ENCODE results near the gene SNIP1.
"Not testable (repeated sequence)": the region's sequence is repeated elsewhere in the genome, so short reads cannot be mapped to it uniquely, and the experiment has no call there.

SNIP1 gene, protein sequence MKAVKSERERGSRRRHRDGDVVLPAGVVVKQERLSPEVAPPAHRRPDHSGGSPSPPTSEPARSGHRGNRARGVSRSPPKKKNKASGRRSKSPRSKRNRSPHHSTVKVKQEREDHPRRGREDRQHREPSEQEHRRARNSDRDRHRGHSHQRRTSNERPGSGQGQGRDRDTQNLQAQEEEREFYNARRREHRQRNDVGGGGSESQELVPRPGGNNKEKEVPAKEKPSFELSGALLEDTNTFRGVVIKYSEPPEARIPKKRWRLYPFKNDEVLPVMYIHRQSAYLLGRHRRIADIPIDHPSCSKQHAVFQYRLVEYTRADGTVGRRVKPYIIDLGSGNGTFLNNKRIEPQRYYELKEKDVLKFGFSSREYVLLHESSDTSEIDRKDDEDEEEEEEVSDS
- 58.7 to 59.2 reads per million in 2 experiments for total RNA-seq

DNA sequence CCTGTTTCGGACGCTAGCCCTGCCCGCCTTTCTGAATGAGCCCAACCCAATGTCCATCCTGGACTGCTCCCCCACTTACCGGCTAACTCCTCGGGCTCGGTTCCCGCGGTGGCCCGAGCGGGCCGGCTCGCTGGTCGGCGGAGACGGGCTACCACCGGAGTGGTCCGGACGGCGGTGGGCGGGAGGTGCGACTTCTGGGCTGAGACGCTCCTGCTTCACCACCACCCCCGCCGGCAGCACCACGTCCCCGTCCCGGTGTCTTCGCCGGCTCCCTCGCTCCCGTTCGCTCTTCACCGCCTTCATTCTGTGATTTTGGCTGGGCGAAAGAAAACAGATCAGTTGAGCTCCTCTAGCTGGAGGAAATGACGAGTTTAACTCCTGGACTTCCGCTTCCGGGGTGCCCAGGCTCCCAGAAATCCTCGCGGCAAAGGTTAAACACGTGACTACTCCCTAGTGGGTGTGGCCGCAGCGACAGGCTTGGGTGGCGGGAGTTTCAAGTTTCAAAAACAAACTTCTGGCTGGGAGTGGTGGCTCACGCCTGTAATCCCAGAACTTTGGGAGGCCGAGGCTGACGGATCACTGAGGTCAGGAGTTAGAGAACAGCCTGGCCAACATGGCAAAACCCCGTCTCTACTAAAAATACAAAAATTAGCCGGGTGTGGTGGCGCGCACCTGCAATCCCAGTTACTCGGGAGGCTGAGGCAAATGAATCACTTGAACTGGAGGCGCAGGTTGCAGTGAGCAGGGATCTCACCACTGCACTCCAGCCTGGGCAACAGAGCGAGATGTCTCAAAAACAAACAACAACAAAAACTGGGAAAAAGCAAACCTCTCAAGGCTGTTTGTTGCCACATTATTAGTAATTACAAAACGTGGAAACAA is at the start of gene SNIP1:
Gene SNIP1, minus strand, starts transcription at position 367 of the 882 bp plus-strand sequence. Its CDS starts 64 bp downstream, at position 303.
- peak; percentile 88 for DNase-seq (ENCODE audit: low read depth)

DNA sequence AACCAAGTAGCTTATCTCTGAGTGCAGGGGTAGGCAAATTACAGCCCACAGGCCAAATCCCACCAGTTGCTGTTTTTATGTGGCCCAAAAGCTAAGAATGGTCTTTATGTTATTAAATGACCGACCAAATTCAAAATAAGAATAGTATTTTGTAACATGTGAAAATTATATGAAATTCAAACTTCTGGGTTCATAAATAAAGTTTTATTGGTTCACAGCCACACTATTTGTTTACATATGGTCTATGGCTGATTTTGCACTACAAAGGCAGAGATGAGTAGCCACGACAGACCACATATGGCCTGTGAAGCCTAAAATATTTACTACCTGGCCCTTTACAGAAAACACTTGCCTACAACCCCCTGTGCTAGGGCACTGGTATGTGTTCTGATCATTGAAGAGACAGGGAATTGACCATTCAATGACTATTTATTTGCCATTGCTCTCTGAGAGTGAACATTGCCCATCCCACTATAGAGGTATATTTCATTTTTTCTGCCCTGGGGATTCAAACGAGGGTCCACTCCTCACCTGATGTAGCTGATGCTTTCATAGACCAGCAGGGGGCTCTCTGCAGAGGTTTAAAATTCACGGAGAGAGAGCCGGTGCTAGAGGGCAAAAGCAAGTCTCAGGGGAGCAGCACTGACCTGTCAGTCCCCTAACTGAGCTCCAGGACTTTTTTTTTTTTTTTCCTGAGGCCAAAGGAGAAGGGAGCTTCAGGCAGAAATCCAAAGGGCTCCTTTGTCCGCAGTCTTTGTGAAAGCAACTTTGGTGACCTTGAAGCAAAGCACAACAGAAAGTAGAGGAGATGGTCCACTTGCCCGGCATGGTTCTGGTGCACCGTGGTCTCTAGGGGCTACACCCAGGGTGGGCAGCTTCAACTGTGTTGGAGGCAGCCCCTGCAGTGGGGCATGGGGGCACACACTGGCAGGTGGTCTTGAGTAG is 48.9 kb upstream of the SNIP1 start:
- peak; percentile 15 for DNase-seq (ENCODE audit: low read depth)

DNA sequence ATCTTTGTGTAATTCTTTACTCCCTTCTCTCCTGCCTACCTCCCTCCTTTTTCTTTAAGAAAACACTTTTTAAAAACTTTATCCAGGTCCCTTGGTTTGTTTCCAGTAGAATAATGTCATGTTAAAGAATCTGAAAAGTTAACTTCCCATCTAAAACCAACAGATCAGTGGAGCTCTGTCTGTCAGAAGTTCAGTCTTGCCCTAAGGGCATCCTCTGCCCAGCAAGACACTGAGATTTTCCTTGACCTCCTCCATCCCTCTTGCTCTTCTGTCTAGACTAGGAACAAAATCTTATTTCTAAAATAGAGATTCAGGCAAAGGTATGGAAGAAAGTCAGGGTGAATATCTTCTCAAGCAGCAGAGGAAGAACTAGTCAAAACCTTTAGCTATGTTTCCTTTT is 47.3 kb upstream of the SNIP1 start:
- DNase-seq (ENCODE audit: low read depth): no peak

DNA sequence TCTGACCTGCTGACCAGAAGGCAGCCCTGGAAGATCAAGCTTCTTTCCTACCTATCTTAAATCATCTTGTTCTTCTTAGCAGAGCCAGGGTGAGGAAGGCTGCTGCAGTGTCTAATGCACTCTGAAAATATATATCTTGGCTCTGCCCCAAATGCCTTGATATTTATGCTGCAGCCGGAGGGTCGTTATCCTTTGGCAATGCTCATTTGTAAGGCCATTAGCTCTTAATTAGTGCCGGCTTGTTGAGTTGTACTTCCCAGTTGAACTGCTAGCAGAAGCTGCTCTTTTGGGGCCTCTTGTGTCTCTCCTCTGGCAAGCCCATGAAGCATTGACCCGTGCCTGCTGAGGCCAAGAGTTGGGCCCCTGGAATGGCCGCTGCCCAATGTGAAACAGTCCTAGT is 45.8 kb upstream of the SNIP1 start:
- DNase-seq (ENCODE audit: low read depth): no peak

DNA sequence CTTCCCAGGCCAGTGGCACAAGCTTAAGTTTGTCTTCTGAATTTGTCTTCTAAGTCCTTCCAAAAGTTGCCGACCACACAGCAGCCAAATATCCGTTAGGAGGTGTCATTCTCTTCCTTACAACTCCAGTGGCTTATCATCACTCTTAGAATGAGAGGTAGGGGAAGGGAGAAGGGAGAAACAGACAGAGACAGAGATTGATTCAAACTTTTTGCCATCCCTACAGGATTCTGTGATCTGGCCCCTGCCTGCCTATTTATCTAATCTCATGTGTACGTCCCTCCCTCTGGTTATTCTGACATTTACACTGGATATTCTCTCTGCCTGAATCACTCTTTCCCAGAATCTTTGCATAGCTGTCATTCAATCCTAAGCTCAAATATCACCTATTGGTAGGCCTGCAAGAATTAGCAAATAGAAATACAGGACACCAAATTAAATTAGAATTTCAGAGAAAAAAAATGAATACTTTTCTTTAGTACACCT is 42.1 kb upstream of the SNIP1 start:
- no peak for DNase-seq (ENCODE audit: low read depth)

DNA sequence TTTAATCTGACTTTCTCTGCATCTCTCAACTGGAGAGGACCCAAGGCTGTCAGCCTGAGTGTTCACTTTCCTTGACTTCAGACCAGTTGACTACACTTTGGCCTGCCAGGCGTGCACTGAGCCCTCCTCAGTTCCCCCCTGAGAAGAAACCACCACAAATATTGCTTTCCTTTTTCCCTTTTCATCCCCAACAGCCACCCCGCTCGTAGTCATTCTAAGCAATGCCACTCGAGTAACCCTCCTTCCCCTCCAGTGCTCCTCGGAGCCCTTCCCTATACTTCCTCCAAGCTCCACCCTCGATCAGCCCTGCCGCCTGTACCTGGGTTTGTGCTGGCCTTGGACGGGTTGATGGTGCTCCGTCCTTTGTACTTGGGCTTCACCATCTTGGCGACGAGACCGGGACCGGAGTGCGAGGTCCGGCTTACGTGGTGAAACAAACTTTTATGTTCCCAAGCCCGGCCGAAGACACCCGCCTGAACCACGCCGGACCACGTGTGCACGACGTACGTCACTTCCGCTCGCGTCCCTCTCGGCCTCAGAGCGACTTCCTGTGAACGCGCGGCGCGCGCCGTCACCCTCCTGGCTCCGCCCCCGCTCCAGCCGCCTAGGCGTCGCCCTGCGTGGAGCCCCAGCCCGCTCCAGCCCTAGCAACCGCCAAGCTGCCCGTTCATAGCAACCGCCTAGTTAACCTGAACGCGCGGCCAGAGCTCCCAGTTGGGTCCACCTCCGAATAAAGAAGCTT is 41.5 kb upstream of the SNIP1 start, which contains the start of gene GNL2:
Gene GNL2, minus strand, starts transcription at position 498 of the 742 bp plus-strand sequence. Its CDS starts 115 bp downstream, at position 383.
- peak; percentile 92 for DNase-seq (ENCODE audit: low read depth)

DNA sequence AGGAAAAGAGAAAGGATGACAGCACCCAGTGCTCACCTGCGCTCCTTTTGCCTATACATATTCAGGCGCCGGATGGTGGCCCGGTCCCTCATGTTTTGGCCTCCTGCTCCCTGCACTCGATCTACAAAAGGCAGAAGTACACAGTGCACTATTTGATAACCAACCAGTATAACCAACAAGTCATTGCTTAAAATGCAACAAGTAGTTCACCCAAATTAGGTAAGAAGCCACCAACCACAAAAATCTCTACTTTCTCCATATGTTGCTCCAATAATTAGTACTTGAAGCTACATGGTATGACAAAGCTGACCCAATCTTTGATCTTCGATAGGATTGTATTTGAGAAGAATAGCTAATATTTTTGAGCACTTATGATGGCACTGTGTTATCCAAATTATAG is 39.6 kb upstream of the SNIP1 start:
- no peak for DNase-seq (ENCODE audit: low read depth)

DNA sequence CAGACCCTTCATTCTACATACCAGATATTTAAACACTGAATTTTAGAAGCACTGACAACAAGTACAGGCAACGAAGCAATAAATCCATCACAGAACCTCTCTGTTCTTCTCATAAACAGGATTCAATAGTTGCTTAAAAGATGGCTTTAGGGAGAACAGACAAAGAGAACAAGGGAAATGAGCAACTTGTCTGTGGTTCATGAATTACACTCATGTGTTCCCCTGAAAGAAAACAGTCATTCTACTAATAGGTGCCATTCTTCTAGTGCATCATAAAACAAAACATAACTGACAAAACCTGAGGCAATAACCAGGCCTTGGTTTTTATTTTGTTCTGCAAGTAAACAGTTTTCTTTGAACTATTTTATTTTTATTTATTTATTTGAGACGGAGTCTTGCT is 34.8 kb upstream of the SNIP1 start:
- no peak for DNase-seq (ENCODE audit: low read depth)

DNA sequence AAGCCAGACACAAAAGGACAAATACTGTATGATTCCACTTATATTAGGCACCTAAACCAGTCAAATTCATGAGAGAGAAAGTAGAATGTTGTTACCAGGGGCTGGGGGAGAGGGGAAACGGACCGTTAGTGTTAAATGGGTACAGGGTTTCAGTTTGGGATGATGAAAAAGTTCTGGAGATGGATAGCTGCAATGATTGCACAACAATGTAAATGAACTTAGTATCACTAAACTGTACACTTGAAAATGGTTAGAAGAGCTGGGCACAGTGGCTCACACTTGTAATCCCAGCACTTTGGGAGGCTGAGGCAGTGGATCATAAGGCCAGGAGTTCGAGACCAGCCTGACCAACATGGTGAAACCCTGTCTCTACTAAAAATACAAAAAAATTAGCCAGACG is 30.5 kb upstream of the SNIP1 start:
- DNase-seq (ENCODE audit: low read depth): not testable (repeated sequence)

DNA sequence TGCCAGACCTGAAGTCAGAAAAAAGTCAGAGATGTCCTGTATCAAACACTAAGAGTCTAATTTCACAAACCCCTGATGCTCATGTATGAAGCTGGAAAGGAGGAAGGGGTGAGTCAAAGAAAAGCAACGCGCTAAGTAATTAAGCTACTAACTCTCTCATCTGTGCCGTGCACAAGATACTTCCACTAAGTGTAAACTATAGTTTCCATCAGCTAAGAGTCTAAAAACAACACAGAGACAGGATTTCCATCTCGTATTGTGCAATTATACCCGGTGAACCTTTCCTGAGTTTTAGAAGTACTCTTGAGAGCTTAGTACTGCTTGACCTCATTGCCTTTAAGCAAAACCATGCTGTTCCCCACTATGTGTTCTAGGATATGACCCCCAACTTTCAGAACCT is 21.6 kb upstream of the SNIP1 start:
- no peak for DNase-seq (ENCODE audit: low read depth)

DNA sequence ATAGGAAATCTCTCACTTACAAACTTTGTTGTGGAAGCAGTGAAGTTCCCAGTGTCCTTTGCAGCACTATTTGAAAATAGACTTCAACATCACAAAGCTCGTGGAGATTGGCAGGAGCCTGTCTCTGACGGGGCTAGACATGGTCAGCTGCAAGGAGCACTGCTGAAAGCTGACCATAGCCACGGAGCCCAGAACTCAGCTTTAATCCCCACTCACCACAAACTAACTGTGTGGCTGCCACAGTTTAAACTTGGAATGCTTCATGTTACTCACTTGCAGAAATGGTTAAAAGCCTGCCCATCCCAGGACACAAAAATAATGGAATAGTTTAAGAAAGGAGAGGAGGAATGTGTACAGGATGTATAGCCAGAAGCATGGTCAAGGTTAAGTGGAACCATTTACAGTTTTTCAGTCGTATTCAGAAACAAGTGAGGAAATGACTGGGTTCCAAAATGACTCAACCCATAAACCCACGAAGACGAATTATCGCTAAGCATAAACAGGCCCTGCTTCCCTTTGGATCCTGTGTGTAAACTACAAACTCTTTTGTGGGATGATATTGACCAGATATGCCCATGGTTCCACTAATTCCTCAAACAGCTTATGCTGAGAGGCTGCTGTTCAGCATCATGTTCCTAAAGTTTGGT is 20.9 kb upstream of the SNIP1 start:
- DNase-seq (ENCODE audit: low read depth): no peak

DNA sequence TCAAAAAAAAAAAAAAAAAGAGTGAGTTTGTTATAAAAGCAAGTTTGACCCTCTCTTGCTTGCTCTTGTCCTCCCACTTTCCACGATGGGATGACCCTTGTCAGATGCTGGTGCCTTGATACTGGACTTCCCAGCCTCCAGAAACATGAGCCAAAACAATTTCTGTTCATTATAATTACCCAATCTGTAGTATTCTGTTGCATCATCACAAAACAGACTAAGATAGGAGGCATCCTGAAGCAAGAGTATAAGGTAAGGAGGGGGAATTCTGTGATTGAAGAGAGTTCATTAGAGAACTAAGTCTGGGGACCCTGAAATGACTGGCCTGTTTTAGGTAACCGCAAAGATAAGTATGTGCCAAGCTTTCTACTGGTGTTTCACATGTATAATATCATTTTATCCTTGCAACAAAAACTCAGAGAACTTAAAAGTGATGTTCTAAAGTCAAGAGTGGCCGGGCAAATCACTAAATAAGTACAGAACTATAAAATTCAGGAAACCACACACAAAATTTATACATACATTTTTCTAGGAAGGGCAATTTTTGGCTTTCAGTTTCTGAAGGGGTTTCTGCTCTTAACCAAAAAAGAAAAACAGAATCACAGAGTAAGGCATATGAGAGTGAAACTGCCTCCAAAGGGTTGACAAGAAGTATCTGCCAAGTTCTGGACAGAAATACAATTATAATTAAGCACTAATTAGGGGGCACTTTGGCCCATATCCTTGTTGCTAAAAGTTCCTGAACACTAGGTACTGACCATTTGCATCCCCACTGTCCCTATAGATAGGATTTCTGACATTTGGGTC is 16.6 kb upstream of the SNIP1 start:
- DNase-seq (ENCODE audit: low read depth): no peak

DNA sequence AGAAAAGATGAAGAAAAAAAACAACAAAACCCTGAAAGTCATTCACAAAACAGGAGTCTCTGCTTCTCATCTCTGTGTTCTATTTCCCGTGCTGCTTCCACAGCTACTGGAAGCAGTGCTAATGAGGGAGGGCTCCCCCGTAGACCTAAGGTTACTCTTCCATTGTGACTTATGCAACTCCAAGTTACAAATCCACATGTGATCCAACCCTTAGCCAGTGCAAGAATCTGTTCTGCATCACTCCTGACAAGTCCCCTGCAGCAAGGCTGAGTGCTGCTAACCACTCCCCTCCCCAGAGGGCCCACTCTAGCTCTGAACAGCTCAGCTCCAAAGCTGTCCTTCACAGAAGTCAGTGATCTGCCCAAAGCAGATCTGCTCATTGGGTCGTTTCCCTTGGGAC is 12.9 kb upstream of the SNIP1 start:
- no peak for DNase-seq (ENCODE audit: low read depth)

DNA sequence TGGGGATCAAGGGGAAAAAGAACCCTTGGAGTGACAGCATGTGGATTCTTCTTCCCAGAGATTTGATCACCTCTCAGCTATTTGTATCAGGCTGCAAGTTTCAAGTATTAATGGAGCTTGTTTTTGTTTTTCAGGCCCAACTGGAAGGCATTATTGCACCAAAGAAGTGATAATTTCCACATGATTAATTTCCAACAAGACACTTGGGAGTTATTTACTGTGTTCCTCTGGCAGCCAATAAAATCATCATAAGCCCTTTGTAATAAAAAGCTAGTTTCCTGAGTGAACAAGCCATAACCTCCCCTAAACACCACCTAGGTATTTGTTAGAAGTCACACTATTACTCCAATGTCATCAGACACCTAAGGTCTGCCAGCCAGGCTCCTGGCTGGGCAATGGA is 10.8 kb upstream of the SNIP1 start:
- DNase-seq (ENCODE audit: low read depth): no peak

DNA sequence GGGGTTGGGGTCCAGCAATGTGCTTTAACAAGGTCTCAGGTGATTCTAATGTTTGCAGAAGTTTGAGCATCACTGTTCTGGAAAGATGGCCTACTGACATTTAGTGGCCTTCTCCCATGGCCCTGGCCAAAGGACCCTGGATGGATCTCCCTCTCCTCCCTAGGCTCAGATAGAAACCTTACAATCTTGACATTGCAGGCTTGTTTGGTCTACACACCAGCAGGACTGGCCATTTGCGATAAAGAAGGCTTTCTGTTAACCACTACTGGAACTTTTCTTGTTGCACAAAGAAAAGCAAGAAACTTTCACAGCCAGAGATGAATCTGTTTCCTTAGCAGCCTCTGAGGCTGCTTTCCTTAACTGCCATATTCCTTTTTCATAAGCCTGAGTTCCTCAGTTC is 8.9 kb upstream of the SNIP1 start:
- no peak for DNase-seq (ENCODE audit: low read depth)

DNA sequence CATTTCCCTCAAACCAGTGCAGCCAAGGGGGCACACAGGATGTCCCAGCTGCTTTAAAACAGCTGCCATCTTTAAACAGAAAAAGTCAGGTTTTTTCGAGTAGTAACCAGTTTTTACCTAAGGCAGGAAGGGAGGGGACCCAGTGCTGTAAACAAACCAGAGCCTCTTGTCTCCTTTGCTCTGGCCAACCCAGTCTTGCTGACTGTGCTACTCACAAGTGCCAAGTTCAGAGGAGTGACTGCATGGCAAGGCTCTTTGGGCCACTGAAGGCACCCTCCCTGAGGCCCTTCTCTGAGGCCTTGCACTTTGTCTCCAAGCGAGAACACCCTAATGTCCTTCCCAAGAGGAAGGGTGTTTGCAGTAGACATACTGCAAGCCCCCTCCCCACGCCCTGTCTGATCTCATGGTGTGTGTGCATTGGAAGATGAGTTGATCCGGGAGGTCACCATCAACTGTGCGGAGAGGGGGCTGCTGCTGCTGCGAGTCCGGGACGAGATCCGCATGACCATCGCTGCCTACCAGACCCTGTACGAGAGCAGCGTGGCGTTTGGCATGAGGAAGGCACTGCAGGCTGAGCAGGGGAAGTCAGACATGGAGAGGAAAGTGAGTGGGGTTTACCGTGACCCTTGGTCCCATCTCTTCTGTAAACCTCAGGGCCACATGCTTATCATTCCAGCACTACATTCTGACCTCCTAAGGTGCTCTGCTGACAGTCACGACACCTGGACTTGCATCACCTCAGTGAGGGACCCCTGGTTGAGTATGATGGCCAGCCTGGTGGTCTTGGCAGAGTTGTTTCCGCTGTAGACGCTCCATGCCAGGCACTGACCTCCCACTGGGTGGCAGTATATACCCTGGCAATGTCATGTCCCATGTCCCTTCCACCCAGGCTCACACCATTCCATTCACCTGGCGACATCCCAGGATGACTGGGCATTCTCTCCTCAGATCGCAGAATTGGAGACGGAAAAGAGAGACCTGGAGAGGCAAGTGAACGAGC is 7.3 kb upstream of the SNIP1 start:
- peak; percentile 6 for DNase-seq (ENCODE audit: low read depth)

DNA sequence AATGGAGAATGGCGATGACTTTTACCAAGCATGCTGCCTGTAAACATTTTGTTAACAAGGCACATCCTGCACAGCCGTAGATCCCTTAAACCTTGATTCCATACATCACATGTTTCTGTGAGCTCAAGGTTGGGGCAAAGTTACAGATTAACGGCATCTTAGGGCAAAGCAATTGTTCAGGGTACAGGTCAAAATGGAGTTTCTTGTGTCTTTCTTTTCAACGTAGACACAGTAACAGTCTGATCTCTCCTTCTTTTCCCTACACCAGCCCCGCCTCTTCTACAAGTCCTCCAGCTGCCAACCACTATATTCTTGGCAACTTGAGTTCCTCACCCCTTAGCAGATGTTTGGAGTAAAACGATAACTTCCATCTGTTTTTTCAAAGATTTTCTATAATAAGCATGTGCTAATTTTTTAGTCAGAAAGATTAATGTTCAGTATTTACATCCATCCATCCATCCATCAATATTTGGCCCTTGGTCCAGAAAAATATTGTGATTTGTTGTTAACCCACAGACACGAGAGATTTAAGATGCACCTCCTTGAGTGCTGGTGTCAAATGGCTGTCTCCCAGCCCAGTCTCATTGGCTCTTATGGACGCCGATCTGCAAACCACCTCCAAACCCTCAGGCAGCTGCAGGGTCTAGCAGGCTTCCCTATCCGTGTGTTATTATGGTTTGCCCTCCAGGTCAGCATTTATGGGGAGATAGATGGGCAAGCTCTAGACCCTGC is 6.5 kb upstream of the SNIP1 start:
- DNase-seq (ENCODE audit: low read depth): no peak
